ENCODE results near the gene CLEC2L. TPM values are rescaled to one million over a fixed set of nuclear protein-coding genes. Genes with fewer than 3 reads are reported as not detected.

Gene CLEC2L
- total RNA-seq, 1 donor from 2014 or later, result not detected

DNA sequence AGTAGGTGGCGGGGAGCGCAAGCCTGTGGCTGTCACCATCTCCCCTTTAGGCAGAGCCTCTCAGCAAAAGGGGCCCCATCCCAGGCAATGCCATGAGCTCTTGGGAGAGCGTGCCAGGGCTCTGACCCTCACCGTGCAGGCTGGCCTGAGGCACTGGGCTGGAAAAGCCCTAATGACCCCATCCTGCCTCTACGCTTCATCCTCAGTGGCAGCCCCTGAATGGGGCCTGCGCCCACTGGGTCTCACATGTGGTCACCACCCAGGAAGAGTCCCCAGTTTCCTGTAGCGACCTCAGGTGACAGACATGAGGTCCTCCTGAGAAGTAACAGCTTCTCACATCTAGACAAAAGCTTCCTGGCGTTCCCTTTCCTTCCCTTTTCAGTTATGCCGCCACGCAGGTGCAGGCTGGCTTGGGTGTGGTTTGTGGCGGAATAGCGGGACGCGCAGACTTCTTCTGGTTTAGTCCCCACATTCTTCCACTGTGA is 59.2 kb downstream of the CLEC2L start:
- ATAC-seq (no peak), DNase-seq (no peak)

DNA sequence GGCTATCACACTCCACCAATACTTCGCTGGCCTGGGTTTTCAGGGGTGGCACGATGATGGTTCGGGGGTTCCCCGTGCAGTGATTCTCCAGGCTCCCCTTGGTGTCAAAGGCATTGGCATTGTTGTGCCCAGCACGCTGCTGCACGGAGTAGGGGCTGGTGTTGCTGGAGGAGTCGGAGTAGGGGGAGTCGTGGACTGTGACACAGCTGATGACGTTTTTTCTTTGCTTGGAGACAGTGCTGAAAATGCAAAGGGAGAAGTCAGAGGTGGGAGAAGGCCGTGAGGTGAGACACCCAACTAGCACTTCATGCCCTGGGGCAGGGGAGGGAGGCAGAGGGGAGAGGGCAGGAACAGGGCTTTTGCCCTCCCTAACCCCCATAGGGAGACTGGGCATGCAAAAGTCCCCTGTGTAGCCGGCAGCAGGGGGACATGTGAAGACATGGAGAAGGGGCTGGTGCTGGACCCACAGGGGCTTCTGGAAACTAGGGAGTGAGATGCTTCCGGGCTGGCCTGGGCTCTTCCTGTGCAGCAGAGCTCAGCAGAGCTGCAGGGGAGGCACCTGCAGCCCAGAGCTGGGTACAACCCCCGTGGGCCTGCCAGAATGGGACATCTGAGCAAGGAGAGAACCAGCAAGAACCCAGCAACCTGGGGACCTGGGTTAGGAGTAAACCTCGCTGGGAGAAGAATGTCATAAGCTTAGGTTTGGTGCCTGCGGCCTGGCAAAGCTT is 60.5 kb downstream of the CLEC2L start:
- no peak overlapping the region for H3K4me3 ChIP-seq
- DNase-seq (no peak), ATAC-seq (no peak)
- no peaks in the 10 kb centered on the region for H3K27me3 ChIP-seq
- intact Hi-C loops (cut with DNase I), result no loop called here
- peaks cover 72% of the 10 kb centered on the region for H3K36me3 ChIP-seq
- no peak overlapping the region for H3K27ac ChIP-seq
- H3K4me1 ChIP-seq, result no peaks in the 10 kb centered on the region
- TF ChIP-seq, protein P1, sequence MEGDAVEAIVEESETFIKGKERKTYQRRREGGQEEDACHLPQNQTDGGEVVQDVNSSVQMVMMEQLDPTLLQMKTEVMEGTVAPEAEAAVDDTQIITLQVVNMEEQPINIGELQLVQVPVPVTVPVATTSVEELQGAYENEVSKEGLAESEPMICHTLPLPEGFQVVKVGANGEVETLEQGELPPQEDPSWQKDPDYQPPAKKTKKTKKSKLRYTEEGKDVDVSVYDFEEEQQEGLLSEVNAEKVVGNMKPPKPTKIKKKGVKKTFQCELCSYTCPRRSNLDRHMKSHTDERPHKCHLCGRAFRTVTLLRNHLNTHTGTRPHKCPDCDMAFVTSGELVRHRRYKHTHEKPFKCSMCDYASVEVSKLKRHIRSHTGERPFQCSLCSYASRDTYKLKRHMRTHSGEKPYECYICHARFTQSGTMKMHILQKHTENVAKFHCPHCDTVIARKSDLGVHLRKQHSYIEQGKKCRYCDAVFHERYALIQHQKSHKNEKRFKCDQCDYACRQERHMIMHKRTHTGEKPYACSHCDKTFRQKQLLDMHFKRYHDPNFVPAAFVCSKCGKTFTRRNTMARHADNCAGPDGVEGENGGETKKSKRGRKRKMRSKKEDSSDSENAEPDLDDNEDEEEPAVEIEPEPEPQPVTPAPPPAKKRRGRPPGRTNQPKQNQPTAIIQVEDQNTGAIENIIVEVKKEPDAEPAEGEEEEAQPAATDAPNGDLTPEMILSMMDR (IDR thresholded peaks at IDR 0.05), result no peak
- no peaks in the 10 kb centered on the region for H3K9me3 ChIP-seq

More for the DNA sequence above, 59.2 kb downstream of the CLEC2L start:
- TF ChIP-seq, protein P1 (IDR thresholded peaks at IDR 0.05), result no peak
- Histone ChIP-seq H3K27me3 (no peaks in the 10 kb centered on the region), H3K4me1 (no peaks in the 10 kb centered on the region), H3K36me3 (peaks cover 84% of the 10 kb centered on the region), H3K9me3 (no peaks in the 10 kb centered on the region), H3K4me3 (no peak overlapping the region), H3K27ac (no peak overlapping the region)
- intact Hi-C loops (cut with DNase I), result no loop called here

DNA sequence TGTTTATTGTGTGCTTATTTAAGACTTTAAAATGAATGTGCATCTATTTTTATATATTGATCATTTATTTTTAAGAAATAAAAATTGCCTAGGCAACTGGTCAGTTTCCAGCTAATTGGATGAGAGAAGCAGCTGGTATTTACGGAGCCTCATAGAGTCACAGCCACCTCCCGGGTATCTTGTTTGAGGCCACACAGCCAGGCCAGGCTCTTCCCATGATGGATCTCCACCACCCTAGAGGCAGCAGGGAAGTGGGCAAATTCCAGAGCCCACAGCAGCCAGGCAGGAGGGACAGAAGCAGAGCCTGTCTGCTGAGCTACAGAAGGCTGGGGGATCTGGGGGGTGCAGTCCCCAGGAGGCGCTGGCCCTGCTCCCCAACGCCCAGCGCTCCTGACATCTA is 61.6 kb downstream of the CLEC2L start:
- H3K36me3 ChIP-seq, result peaks cover 67% of the 10 kb centered on the region
- no peak for ATAC-seq
- TF ChIP-seq, protein P1 (IDR thresholded peaks at IDR 0.05), result no peak
- no peak overlapping the region for H3K4me3 ChIP-seq
- no peaks in the 10 kb centered on the region for H3K27me3 ChIP-seq
- H3K9me3 ChIP-seq, result no peaks in the 10 kb centered on the region
- intact Hi-C loops (cut with DNase I), result no loop called here
- no peaks in the 10 kb centered on the region for H3K4me1 ChIP-seq
- no peak overlapping the region for H3K27ac ChIP-seq
- DNase-seq, result no peak

DNA sequence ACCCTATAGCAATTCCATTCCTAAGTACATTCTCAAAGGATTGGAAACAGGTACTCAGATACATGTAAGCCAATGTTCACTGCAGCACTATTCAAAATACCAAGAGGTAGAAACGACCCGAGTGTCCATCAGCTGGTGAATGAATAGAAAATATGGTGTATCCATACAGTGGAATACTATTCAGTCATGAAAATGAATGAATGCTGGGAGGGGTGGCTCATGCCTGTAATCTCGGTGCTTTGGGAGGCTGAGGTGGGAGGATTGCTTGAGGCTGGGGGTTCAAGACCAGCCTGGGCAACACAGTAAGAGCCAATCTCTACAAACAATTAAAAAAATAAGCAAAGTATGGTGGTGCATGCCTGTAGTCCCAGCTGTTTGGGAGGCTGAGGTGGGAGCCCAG is 62.8 kb downstream of the CLEC2L start:
- TF ChIP-seq, protein P1 (IDR thresholded peaks at IDR 0.05), result no peak
- DNase-seq, result no peak
- ATAC-seq, result no peak
- Histone ChIP-seq H3K36me3 (peaks cover 63% of the 10 kb centered on the region), H3K27ac (no peak overlapping the region), H3K4me1 (no peaks in the 10 kb centered on the region), H3K4me3 (no peak overlapping the region), H3K9me3 (no peaks in the 10 kb centered on the region), H3K27me3 (no peaks in the 10 kb centered on the region)
- intact Hi-C loops (cut with DNase I), result no loop called here

DNA sequence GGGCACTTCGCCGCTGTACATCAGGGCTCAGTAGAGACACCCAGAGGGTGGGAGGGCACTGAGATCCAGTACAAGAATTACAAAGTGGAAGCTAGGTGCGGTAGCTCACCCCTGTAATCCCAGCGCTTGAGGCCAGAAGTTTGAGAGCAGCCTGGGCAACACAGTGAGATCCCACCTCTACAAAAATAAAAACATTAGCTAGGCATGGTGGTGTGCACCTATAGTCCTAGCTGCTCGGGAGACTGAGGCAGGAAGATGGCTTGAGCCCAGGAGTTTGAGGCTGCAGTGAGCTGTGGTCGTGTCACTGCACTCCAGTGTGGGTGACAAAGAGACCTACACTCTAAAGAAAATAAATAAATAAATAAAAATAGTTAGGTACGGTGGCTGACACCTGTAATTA is 64.0 kb downstream of the CLEC2L start:
- Histone ChIP-seq H3K4me3 (no peak overlapping the region), H3K4me1 (no peaks in the 10 kb centered on the region), H3K27me3 (no peaks in the 10 kb centered on the region), H3K27ac (no peak overlapping the region), H3K36me3 (peaks cover 61% of the 10 kb centered on the region), H3K9me3 (no peaks in the 10 kb centered on the region)
- DNase-seq, result no peak
- no peak for ATAC-seq
- intact Hi-C loops (cut with DNase I), result no loop called here
- TF ChIP-seq, protein P1 (IDR thresholded peaks at IDR 0.05), result no peak
